OCI-LY1 (cell line): Measurements from ENCODE around the gene BTNL2.

Experiments
- H2AFZ ChIP-seq: fragments of 200-600 bp; sonication (generic), shearing (Covaris generic); 2 replicates; pipeline ENCODE4 v1.6.0; 2014; ENCODE audit warnings: antibody characterized with exemption, mild to moderate bottlenecking, low read length
- H3F3A ChIP-seq: fragments of 200-600 bp; sonication (generic), shearing (Covaris generic); 2 replicates; pipeline ENCODE4 v1.6.0; 2014; ENCODE audit warnings: mild to moderate bottlenecking, antibody characterized with exemption, low read length, moderate library complexity; ENCODE audit not compliant: insufficient read depth
- H3K27ac ChIP-seq: fragments of 200-600 bp; sonication (generic); 2 replicates; pipeline ENCODE4 v1.5.1; 2014; ENCODE audit warnings: low read length, mixed run types, mild to moderate bottlenecking, low read depth; ENCODE audit not compliant: poor library complexity, severe bottlenecking
- H3K27me3 ChIP-seq: fragments of 200-600 bp; sonication (generic); 2 replicates; pipeline ENCODE4 v1.6.0; 2014; ENCODE audit warnings: antibody characterized with exemption, mild to moderate bottlenecking, low read length, moderate library complexity; ENCODE audit not compliant: insufficient read depth
- H3K36me3 ChIP-seq: fragments of 200-600 bp; sonication (generic); 2 replicates; pipeline ENCODE4 v1.6.1; 2014; ENCODE audit warnings: mild to moderate bottlenecking, antibody characterized with exemption, low read length, moderate library complexity, mixed read lengths; ENCODE audit not compliant: insufficient read depth
- H3K4me1 ChIP-seq: fragments of 200-600 bp; sonication (generic); 2 replicates; pipeline ENCODE4 v1.5.1; 2014; ENCODE audit warnings: mild to moderate bottlenecking, low read length, moderate library complexity; ENCODE audit not compliant: insufficient read depth, severe bottlenecking
- H3K4me2 ChIP-seq: fragments of 200-600 bp; sonication (generic), shearing (Covaris generic); 2 replicates; pipeline ENCODE4 v1.6.1; 2014; ENCODE audit warnings: low read length
- H3K4me3 ChIP-seq: fragments of 200-600 bp; sonication (generic); 2 replicates; pipeline ENCODE4 v1.5.1; 2014; ENCODE audit warnings: low read length, low read depth, mild to moderate bottlenecking, mixed read lengths; ENCODE audit not compliant: poor library complexity, severe bottlenecking
- H3K79me2 ChIP-seq: fragments of 200-600 bp; shearing (Covaris generic); 2 replicates; pipeline ENCODE4 v1.6.1; 2016; ENCODE audit warnings: mixed run types, low read length, mixed read lengths; ENCODE audit not compliant: insufficient read depth
- H3K9ac ChIP-seq: fragments of 200-600 bp; sonication (generic), shearing (Covaris generic); 2 replicates; pipeline ENCODE4 v1.6.1; 2014; ENCODE audit warnings: mild to moderate bottlenecking, low read length, mixed read lengths
- H3K9me2 ChIP-seq: fragments of 200-600 bp; sonication (generic), shearing (Covaris generic); 2 replicates; pipeline ENCODE4 v1.6.1; 2014; ENCODE audit warnings: low read depth, mild to moderate bottlenecking, low read length, mixed read lengths
- H3K9me3 ChIP-seq: fragments of 200-600 bp; shearing (Covaris generic); 2 replicates; pipeline ENCODE4 v1.6.1; 2014; ENCODE audit warnings: low read length, mixed read lengths
- H4K20me1 ChIP-seq: fragments of 200-600 bp; sonication (generic), shearing (Covaris generic); 2 replicates; pipeline ENCODE4 v1.6.0; 2016; ENCODE audit warnings: mild to moderate bottlenecking, low read length; ENCODE audit not compliant: insufficient read depth
- CTCF ChIP-seq: fragments of 200-600 bp; sonication (generic), shearing (Covaris generic); IDR thresholded peaks from 2 replicates; pipeline ENCODE4 v1.5.1; 2017; ENCODE audit warnings: mild to moderate bottlenecking, antibody characterized with exemption, low read length, moderate library complexity, mixed read lengths
- EZH2 ChIP-seq: fragments of 200-600 bp; sonication (generic), shearing (Covaris generic); IDR thresholded peaks from 2 replicates; pipeline ENCODE4 v1.8.0; 2017; ENCODE audit warnings: borderline replicate concordance, mixed run types, mild to moderate bottlenecking, antibody characterized with exemption, low read length, moderate library complexity, mixed read lengths

BTNL2 gene

GRCh38 chr6:32355018-32355417, 52.0 kb downstream of the BTNL2 start:
- H3K9me2 ChIP-seq = no peaks in the 10 kb centered on the region
- no peaks in the 10 kb centered on the region for H4K20me1 ChIP-seq
- H3K36me3 ChIP-seq = no peaks in the 10 kb centered on the region
- no peak for TF ChIP-seq EZH2
- TF ChIP-seq CTCF = no peak
- no peak overlapping the region for H3K4me3 ChIP-seq
- H3K79me2 ChIP-seq = no peaks in the 10 kb centered on the region
- H3K9me3 ChIP-seq = no peaks in the 10 kb centered on the region
- H3K27ac ChIP-seq = no peak overlapping the region
- no peak overlapping the region for H3K9ac ChIP-seq
- H3K4me2 ChIP-seq = no peak overlapping the region
- H3K4me1 ChIP-seq = no peaks in the 10 kb centered on the region
- no peak overlapping the region for H2AFZ ChIP-seq
- H3F3A ChIP-seq = no peaks in the 10 kb centered on the region
- no peaks in the 10 kb centered on the region for H3K27me3 ChIP-seq

GRCh38 chr6:32353348-32353747, 53.6 kb downstream of the BTNL2 start:
- Histone ChIP-seq H3K9me3 (no peaks in the 10 kb centered on the region), H3K4me2 (no peak overlapping the region), H2AFZ (no peak overlapping the region), H3K36me3 (no peaks in the 10 kb centered on the region), H3K27me3 (no peaks in the 10 kb centered on the region), H3K9ac (no peak overlapping the region), H3K79me2 (no peaks in the 10 kb centered on the region), H3K4me3 (no peak overlapping the region), H3F3A (no peaks in the 10 kb centered on the region), H3K9me2 (no peaks in the 10 kb centered on the region), H3K27ac (no peak overlapping the region), H4K20me1 (no peaks in the 10 kb centered on the region), H3K4me1 (no peaks in the 10 kb centered on the region)
- no peak for TF ChIP-seq EZH2
- no peak for TF ChIP-seq CTCF
